GM18499 (cell line): Measurements from ENCODE around the gene GTF2H4.

Experiments used
- ATAC-seq: cut with Tn5 transposase; IDR thresholded peaks from one replicate; pipeline ENCODE4 v1.9.1; 2021; ENCODE audit warnings: moderate number of reproducible peaks; ENCODE audit not compliant: insufficient read depth, unreplicated experiment

Gene GTF2H4

DNA sequence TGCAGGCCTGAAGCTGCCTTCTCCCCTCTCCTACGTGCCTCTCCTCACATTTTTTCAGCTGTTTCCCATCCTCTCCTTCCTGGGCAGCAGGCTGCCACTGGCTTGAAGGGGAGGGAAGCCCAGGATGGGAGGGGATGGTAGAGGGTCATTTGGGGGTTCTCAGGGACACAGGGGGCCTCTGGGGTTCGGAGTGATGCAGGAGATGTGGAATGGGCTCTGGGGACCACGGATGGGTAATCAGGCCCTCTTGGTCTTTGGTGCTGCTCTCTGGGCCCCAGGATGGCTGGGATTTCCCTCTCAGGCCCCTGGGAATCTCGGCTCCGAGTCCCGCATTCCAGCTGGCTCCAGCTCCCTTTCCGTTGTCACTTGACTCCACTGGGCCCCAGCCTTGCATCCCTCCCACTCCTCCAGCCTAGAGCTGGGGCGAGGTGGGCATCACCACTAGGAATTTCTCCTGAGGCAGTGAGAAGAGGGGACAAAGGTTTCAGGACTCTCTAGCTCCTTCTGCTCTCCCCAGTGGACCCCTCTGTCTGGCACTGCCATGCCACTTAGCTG lies 25.7 kb upstream of the GTF2H4 start:
- ATAC-seq: no peak

DNA sequence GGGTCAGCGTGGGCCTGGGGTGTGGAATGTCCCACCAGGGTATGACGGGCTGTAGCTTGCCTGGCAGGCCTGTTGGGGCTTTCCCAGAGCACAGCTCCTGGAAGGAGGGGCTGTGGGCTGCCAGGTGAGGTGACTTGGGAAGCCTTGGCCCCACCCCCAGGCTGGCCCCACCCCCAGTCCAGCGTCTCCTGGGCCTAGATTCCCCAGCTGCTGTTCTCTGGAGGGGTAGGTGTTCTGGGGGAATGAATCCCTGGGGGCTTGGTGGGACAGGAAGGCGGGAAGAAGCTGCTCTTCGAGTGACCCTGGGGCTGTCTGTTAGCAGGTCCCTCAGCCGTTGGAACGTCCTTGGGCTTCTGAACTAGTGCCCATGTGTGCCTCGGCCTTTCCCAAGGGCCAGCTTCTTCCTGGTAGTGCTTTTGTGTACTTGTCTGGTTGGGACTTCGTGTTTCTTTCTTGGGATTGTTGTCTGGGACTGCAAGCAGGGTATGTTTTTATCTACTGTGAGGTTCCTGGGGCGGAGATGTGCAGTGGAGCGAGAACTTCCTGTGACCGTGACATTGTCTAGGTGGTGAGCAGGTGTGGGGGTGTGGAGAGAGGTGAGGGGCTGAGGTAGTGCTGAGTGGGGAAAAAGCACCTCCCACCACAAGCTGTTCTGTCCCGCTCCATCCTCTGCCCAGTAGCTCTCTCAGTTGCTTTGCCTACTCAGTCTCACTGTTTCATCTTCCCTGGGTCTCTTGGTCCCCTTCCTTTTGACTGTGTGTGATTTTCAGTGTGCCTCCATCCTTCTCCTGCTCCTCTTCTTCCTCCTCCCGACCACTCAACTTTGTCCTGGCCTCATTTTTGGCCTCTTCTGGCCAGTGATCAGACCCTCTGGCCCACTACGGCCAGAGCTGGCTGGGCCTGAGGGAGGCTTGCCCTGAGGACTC lies 25.0 kb upstream of the GTF2H4 start:
- ATAC-seq: no peak

DNA sequence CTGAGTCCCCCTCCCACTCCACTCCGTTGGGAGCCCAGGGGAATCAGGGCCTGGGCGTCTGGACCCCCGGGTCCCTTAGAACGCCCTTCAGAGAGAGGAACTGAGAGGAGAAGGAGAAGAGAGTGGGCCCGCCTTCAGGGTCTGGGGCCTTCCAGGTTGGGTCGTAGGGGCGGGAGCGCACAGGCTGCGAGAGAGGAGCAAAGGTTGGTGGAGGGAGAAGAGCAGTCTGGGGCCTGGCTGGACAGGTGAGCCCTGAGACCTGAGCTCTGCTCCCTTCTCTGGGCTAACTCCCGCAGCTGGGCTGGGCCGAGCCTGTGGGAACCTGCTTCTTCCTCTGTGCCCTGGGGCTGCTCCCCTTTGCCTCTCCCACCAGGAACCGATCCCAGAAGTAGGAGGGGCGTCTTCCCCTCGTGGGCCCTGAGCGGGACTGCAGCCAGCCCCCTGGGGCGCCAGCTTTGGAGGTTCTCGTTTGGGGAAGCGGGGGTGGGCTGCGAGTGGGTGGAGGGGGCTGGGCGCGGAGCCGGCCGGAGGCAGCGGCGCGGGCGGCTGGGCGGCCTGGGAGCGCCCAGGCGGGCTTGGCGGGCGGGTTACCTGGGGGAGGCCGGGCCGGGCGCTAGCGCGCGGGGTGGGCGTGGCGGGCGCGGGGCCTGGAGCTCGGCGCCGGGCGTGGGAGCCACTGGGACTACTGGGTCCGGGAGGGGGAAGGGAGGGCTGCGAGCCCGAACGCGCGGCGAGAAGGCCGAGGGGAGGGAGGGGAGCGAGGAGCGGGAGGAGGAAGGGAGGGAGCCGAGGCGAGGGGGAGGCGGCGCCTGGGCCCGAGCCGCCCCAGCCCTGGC lies 24.1 kb upstream of the GTF2H4 start, which contains the start of gene DDR1:
TSS of gene DDR1 (plus strand) at position 835 of the 836 bp plus-strand sequence. CDS start 4,211 bp downstream, outside the sequence.
- ATAC-seq: no peak

DNA sequence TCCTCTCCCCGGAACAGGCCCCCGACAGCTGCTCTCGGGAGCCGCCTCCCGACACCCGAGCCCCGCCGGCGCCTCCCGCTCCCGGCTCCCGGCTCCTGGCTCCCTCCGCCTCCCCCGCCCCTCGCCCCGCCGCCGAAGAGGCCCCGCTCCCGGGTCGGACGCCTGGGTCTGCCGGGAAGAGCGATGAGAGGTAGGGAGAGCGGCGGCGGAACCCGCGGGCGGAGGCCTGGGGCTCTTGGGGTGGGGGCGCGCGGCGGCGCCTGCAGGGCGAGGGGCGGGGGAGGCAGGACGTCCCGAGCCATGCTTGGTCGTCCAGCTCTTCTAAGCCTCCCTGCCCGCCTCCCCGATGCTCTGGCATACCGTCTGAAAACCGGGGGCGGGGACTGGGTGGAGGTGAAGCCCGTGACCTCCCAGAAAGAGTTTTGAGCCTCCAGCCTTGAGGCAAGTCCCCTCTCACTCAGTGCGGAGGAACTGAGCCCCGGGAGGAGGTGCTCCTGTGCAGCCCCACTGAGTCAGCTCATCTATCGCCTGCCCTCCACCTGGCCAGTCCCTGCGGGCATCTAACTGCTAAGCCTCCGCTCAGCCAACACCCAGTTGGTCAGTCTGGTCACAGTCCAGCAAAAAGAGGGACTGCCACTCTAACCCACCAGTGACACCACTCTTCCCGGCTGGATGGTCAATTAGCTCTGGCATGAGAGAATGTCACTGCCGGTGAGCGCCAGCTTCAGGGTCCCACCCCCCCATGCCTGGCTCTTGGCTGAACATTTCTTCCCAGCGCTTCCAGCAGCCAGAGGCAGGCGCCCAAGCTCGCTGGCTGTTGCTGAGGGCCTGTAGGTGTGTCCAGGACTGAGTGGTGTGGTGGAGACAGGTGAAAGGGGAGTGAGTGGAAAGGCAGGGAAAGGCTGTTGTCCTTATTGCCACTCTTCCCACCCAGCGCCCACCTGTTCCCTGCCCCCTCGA lies 23.2 kb upstream of the GTF2H4 start:
- ATAC-seq: no peak

DNA sequence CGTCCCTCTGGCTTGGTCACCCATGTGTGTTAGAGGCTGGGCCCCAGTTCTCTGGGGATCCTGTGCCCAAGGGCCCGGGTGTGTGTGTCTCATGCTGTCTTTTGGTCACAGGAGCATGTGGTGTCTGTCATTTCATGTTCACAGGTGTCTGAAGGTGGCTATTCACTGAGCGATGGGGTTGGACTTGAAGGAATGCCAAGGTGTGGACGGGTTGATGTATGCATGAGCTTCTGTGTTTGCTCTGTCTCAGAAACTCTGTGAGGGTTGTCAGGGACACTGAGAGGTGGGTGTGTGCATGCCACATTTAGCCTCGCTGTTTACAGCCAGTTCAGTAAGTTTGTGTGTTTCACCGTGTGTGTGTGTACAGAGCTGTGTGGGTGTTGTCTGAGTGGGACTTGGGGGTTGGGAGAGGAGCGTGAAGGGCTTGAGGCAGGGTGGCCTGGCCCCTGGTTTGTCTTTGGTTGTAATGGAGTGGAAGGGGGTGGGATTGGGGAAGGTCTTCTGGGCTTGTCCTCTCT lies 22.5 kb upstream of the GTF2H4 start:
- no peak for ATAC-seq

DNA sequence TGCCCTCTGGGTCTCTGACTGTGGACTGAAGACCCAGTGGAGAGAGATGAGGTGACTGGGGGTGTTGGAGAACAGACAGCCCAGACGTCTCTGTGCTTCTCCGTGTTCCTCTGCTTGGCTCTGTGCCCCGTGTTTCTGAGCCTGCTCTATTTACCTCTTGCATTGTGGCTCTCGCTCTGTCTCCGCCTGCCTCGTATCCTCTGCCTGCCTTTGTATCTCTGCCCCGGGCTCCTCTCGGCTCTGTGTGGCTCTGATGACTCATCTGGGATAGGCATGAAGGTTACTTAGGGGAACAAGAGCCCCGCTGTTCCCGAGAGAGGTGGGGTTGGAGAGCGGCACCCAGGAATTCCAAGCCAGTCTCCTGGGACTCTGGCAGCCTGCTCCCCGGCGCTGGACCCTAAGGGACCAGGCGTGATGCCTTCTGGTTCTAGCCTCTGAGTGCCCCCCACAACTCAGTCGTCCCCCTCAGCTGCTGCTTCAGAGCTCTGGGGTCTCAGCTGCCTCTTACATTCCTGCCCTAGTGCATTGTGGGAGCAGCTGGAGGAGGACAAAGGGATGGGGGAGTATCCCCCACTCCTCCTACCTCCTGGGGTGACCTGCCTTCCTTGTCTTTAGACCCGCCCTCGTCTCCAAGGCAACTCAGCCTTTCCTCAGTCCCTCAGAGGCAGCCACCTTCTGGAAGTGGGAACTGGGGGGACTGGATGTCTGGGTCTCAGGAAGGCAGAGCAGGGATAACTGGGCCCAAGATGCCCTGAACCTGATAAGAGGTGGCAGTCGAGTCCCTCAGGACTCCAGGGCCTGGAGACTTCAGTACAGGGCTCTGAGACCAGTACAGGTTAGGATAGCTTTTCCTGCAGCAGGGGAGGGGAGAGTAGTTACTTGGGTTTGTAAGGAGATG lies 21.8 kb upstream of the GTF2H4 start:
- ATAC-seq: no peak

DNA sequence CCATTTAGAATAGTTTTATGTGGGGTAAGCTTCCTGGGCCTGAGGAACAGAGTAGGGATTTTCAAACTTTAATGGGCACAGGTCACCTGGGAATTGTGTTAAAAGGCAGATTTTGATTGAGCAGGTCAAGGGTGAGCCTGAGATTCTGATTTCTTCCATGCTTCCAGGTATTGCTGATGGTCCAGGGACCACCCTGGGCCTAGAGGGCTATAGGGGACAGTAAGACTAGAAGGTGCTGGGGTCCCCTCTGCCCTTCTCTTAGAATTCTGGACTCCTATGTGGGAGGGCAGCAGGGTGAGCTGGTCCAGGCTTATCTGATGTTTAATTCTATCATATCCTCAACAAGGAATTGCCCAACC lies 21.1 kb upstream of the GTF2H4 start:
- ATAC-seq: no peak

DNA sequence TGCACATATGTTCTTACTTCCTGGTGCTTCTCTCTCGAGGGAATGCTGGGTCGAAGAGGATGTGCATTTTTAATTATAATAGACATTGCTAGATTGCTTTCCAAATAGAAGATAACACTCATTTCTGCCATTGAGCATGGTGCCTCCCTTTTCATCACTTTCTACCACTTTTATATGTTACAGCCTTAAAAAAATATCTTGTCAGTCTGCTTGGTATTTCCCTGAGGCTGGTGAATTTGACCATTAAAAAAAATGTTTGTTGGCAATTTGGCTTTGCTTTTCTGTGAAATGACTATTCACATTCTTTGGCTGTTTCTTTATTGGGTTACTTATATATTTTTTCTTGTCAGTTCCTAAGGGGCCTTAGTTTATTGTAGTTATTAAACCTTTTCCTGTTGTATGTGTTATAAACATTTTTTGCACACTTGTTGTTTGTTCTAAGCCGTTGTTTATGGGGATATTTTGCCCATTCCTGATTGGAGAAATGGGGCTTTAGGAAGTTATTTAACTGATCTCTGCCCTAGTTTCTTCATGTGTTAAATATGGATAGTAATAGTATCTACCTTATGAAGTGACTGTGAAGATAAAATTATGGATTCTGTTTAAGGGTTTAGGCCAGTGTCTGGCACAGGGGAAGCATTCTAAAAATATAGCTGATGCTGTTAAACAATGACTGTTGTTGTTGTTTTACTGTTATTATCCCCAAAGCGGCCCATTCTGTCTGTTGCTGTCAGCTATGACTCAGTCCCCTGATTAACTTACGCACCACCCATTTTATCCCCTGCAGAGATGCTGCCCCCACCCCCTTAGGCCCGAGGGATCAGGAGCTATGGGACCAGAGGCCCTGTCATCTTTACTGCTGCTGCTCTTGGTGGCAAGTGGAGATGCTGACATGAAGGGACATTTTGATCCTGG lies 19.8 kb upstream of the GTF2H4 start:
- no peak for ATAC-seq

DNA sequence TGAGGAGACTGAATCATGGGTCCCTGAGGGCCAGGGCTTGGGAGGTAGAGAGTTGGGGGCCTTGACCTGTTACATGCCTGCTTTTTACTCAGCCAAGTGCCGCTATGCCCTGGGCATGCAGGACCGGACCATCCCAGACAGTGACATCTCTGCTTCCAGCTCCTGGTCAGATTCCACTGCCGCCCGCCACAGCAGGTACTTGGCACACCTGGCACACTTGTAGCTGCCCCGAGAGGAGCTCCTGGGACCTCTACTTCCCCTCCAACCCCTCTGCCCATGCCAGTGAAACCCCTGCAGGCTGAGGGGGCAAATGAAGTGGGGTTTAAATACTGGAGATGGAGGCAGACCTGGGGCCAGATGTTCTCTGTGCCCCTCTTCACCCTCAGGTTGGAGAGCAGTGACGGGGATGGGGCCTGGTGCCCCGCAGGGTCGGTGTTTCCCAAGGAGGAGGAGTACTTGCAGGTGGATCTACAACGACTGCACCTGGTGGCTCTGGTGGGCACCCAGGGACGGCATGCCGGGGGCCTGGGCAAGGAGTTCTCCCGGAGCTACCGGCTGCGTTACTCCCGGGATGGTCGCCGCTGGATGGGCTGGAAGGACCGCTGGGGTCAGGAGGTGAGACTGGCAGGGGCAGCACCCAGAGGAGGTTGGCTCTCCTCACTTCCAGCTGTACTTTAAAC lies 19.1 kb upstream of the GTF2H4 start:
- no peak for ATAC-seq

DNA sequence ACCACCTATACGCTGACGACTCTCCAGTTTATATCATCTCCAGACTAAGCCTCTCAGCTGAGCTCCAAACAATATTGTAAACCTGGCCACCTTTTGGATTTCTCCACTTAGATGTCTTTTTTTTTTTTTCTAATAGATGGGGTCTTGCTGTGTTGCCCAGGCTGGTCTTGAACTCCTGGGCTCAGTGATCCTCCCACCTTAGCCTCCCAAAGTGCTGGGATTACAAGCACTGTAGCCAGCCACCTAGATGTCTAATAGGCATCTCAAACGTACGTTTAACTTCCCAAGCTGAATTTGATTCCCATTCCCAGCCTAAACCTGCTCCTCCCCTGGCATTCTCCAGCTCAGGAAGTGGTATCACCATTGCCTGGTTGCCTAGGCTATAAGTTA lies 18.5 kb upstream of the GTF2H4 start:
- ATAC-seq: no peak

DNA sequence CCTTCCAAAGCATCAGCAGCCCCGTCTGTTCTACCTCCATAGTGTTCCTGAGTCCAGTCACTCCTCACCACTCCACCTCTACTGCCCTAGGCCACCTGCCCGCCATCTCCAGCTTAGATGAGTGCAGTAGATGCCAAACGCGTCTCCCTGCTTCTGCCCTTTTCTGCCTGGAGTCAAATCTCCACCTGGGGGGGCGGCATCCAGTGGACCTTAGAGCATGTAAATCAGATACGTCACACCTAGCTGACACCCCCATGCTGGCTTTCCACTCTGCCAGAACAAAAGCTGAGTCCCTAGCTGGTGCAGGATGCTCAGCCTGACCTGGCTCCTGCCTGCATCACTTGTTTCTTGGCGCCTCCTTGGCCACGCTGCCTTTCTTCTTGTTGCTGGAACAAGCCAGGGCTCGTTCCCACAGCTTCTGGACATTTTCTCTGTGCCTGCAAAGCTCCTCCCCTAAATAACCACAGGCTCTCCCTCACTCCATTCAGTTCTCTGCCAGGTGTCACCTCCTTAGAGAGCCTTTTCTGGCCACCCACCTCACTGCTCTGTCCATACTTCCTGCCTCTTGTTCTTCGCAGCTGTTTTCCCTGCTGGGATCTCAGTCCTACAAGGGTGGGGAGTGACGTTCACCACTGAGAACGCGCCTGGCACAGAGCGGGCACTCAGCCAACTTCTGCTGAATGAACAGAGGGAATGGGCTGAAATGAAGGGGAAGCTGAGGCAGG lies 17.9 kb upstream of the GTF2H4 start:
- ATAC-seq: no peak

DNA sequence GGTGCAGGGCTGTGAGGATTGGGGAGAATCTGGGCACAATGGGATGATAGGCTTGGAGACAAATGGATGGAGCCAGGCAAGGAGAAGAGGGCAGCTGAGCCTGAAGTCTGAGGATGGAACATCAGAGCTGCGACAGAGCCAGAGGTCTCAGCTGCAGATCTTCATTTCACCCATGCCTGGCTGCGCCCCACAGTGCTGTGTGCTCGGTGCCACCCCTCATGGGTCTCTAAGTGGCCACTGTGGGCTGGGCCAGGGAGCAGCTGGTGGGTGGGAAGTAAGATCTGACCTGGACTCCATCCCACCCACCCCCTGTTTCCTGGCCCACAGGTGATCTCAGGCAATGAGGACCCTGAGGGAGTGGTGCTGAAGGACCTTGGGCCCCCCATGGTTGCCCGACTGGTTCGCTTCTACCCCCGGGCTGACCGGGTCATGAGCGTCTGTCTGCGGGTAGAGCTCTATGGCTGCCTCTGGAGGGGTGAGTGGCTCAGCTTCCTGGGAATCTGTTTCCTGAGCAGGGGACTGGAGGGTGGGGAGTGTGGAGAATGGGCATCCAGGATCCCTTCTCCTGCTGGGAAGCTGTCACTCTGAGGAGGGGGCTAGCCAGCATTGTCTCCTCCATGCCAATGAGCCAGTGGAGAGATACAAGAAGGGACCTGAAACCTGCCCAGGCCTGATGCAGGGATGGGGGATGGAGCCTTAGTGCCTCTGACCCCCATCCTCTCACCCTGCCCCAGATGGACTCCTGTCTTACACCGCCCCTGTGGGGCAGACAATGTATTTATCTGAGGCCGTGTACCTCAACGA lies 17.2 kb upstream of the GTF2H4 start:
- ATAC-seq: no peak

DNA sequence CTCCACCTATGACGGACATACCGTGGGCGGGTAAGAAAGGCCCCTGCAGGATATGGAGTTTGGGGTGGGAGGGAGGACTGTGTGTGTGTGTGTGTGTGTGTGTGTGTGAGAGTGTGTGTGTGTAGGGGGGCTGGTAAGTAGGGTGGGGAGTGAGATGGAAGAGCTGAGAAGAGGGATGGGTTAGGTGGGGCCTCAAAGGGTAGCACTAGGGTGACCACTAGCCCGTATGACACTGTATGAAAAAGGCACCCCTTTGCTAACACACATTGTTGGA lies 16.6 kb upstream of the GTF2H4 start:
- no peak for ATAC-seq

DNA sequence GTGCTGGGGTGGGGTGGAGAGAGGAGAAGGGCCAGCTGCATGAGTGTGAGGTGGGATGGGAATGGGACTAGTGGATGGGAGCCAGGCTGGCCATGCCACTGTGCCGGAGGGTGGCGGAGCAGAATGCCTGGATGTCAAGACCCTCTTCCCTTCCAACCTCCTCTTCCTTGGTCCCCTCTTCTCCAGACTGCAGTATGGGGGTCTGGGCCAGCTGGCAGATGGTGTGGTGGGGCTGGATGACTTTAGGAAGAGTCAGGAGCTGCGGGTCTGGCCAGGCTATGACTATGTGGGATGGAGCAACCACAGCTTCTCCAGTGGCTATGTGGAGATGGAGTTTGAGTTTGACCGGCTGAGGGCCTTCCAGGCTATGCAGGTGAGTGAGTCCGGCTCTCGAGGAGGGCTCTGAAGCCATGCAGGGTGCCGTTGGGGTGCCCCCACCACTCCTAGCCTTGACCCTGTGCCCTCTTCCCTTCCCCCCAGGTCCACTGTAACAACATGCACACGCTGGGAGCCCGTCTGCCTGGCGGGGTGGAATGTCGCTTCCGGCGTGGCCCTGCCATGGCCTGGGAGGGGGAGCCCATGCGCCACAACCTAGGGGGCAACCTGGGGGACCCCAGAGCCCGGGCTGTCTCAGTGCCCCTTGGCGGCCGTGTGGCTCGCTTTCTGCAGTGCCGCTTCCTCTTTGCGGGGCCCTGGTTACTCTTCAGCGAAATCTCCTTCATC lies 16.0 kb upstream of the GTF2H4 start:
- no peak for ATAC-seq

DNA sequence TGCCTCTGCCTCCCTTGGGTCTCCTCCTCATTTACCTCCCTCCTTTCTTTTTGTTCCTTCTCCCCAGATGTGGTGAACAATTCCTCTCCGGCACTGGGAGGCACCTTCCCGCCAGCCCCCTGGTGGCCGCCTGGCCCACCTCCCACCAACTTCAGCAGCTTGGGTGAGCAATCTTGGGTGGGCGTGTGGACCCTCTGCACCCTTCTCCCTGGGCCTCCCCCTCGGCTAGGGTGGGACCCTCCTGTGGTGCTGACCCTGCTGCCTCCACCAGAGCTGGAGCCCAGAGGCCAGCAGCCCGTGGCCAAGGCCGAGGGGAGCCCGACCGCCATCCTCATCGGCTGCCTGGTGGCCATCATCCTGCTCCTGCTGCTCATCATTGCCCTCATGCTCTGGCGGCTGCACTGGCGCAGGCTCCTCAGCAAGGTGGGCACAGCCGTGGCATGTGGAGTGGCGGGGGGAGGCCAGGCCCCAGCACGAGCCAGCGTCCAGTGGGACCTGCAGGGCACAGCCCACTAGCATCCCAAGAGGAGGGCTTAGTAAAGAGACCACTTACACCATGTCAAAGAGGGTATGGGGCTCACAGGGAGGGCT lies 14.9 kb upstream of the GTF2H4 start:
- ATAC-seq: no peak
